IMR-90 (cell line): ENCODE results near the gene CREB3L1. TPM values are rescaled to one million over a fixed set of nuclear protein-coding genes. Genes with fewer than 3 reads are reported as not detected.
A peak's percentile ranks its signal among the peaks of the same experiment; 100 is the strongest.

Experiments
- ATAC-seq: fragments of 200-7000 bp; cut with Tn5 transposase; 2 replicates; pipeline ENCODE4 v1.9.1; 2020; ENCODE audit warnings: low read depth, mild to moderate bottlenecking, moderate library complexity
- BruUV-seq: library from RNA; stranded (reverse); fragments of 400-500 nt; replicated peaks from 2 replicates; lab custom pipeline; 2021; lab: Mats Ljungman, UMichigan
- CTCF ChIA-PET: fragments of 300-600 bp; formaldehyde crosslinking; extraction: SDS; loops from one replicate; lab custom pipeline; 2021; ENCODE audit warnings: antibody characterized with exemption; lab: Yijun Ruan, JAX
- POLR2A ChIA-PET: fragments of 300-600 bp; sonication (Branson Sonifier 250); formaldehyde crosslinking; loops from one replicate; lab custom pipeline; 2022; ENCODE audit warnings: antibody characterized with exemption; ENCODE audit not compliant: unreplicated experiment; lab: Charles Lee
- DNase-seq: peaks from one replicate; pipeline ENCODE4 v3.0.0; 2013
- H2AFZ ChIP-seq: replicated peaks from 2 replicates; pipeline ENCODE3; 2013; ENCODE audit warnings: low read length, mild to moderate bottlenecking; ENCODE audit not compliant: poor library complexity
- H2AK5ac ChIP-seq: 2 replicates; pipeline ENCODE4 v1.6.1; 2013; ENCODE audit warnings: low read depth, low read length, inconsistent platforms
- H2AK9ac ChIP-seq: replicated peaks from 2 replicates; pipeline ENCODE3; 2013; ENCODE audit warnings: mild to moderate bottlenecking, low read depth, low read length, moderate library complexity; ENCODE audit not compliant: poor library complexity
- H2BK120ac ChIP-seq: 2 replicates; pipeline ENCODE4 v1.6.1; 2013; ENCODE audit warnings: low read depth, low read length, inconsistent platforms
- H2BK15ac ChIP-seq: 3 replicates; pipeline ENCODE4 v1.6.1; 2013; ENCODE audit warnings: low read depth, low read length, inconsistent platforms
- H2BK20ac ChIP-seq: 2 replicates; pipeline ENCODE4 v1.6.1; 2013; ENCODE audit warnings: low read depth, mild to moderate bottlenecking, inconsistent platforms, low read length, moderate library complexity
- H2BK5ac ChIP-seq: 2 replicates; pipeline ENCODE4 v1.6.1; 2013; ENCODE audit warnings: mild to moderate bottlenecking, low read depth, low read length, inconsistent platforms; ENCODE audit not compliant: poor library complexity, severe bottlenecking
- H3K14ac ChIP-seq: replicated peaks from 2 replicates; pipeline ENCODE4 v1.6.1; 2013; ENCODE audit warnings: low read depth, low read length, inconsistent platforms
- H3K18ac ChIP-seq: 2 replicates; pipeline ENCODE4 v1.6.1; 2013; ENCODE audit warnings: low read depth, low read length, control low read depth
- H3K23ac ChIP-seq: 2 replicates; pipeline ENCODE4 v1.6.1; 2013; ENCODE audit warnings: low read depth, low read length, inconsistent platforms
- H3K27ac ChIP-seq: 2 replicates; pipeline ENCODE4 v1.5.1; 2013; ENCODE audit warnings: mild to moderate bottlenecking, control low read depth, low read length; ENCODE audit not compliant: insufficient read depth
- H3K27me3 ChIP-seq: 2 replicates; pipeline ENCODE4 v1.6.1; 2013; ENCODE audit warnings: low read length; ENCODE audit not compliant: control insufficient read depth, insufficient read depth
- H3K36me3 ChIP-seq: 2 replicates; pipeline ENCODE4 v1.6.1; 2013; ENCODE audit warnings: low read length, mixed read lengths; ENCODE audit not compliant: control insufficient read depth, insufficient read depth
- H3K4ac ChIP-seq: 2 replicates; pipeline ENCODE4 v1.6.1; 2013; ENCODE audit warnings: low read depth, low read length, inconsistent platforms
- H3K4me1 ChIP-seq: 2 replicates; pipeline ENCODE4 v1.6.1; 2013; ENCODE audit warnings: low read length, mixed read lengths; ENCODE audit not compliant: control insufficient read depth, insufficient read depth
- H3K4me2 ChIP-seq: 2 replicates; pipeline ENCODE4 v1.6.1; 2013; ENCODE audit warnings: low read depth, mild to moderate bottlenecking, control low read depth, low read length, moderate library complexity
- H3K4me3 ChIP-seq: 2 replicates; pipeline ENCODE4 v1.5.1; 2013; ENCODE audit warnings: low read depth, mild to moderate bottlenecking, control low read depth, low read length, moderate library complexity; ENCODE audit not compliant: insufficient read depth
- H3K56ac ChIP-seq: 2 replicates; pipeline ENCODE4 v1.6.1; 2013; ENCODE audit warnings: low read length, inconsistent platforms; ENCODE audit not compliant: insufficient read depth; ENCODE audit errors: extremely low read depth
- H3K79me1 ChIP-seq, 2 experiments: 2 replicates each; pipeline ENCODE4 v1.6.1; 2013; ENCODE audit warnings: low read length in 2 of 2, inconsistent platforms in 1 of 2, low read depth in 1 of 2
- H3K9ac ChIP-seq: 2 replicates; pipeline ENCODE4 v1.6.1; 2013; ENCODE audit warnings: low read depth, low read length, control low read depth
- H3K9me1 ChIP-seq: 2 replicates; pipeline ENCODE4 v1.6.1; 2013; ENCODE audit warnings: low read length, inconsistent platforms; ENCODE audit not compliant: insufficient read depth
- H3K9me3 ChIP-seq: 2 replicates; pipeline ENCODE4 v1.6.1; 2013; ENCODE audit warnings: low read length; ENCODE audit not compliant: control insufficient read depth, insufficient read depth
- H4K20me1 ChIP-seq: 2 replicates; pipeline ENCODE4 v1.6.1; 2013; ENCODE audit warnings: low read length, inconsistent platforms; ENCODE audit not compliant: insufficient read depth
- H4K5ac ChIP-seq: 2 replicates; pipeline ENCODE4 v1.6.1; 2013; ENCODE audit warnings: mild to moderate bottlenecking, low read depth, low read length, control low read depth
- H4K8ac ChIP-seq, 2 experiments: 2 replicates each; pipeline ENCODE4 v1.6.1; 2013; ENCODE audit warnings: low read depth in 2 of 2, low read length in 2 of 2, control low read depth in 1 of 2, inconsistent platforms in 1 of 2
- H4K91ac ChIP-seq: 2 replicates; pipeline ENCODE4 v1.6.1; 2013; ENCODE audit warnings: low read depth, low read length, inconsistent platforms; ENCODE audit not compliant: insufficient read depth
- BHLHE40 ChIP-seq: fragments of 150-350 bp; IDR thresholded peaks from 2 replicates; pipeline ENCODE4 v1.6.1; 2016; ENCODE audit warnings: mild to moderate bottlenecking, low read depth, low read length
- CEBPB ChIP-seq: IDR thresholded peaks from 2 replicates; pipeline ENCODE4 v1.6.1; 2012; ENCODE audit warnings: low read depth, low read length, improper control_type of control experiment
- CHD1 ChIP-seq: IDR thresholded peaks from 2 replicates; pipeline ENCODE4 v1.6.1; 2012; ENCODE audit warnings: low read depth, low read length, improper control_type of control experiment
- CTCF ChIP-seq: conservative IDR thresholded peaks from 2 replicates; pipeline ENCODE4 v1.5.1; 2012; ENCODE audit warnings: mild to moderate bottlenecking, low read depth, low read length, improper control_type of control experiment
- FOS ChIP-seq: fragments of 150-350 bp; IDR thresholded peaks from 2 replicates; pipeline ENCODE4 v1.6.1; 2016; ENCODE audit warnings: low read depth, low read length
- MAFK ChIP-seq: IDR thresholded peaks from 2 replicates; pipeline ENCODE4 v1.6.1; 2012; ENCODE audit warnings: low read depth, low read length, improper control_type of control experiment
- RAD21 ChIP-seq: IDR thresholded peaks from 2 replicates; pipeline ENCODE4 v1.6.1; 2012; ENCODE audit warnings: low read length, improper control_type of control experiment
- RCOR1 ChIP-seq: IDR thresholded peaks from 2 replicates; pipeline ENCODE4 v1.6.1; 2012; ENCODE audit warnings: mild to moderate bottlenecking, low read length, improper control_type of control experiment; ENCODE audit not compliant: insufficient replicate concordance
- WGBS, 2 experiments: methylation state at CpG; one replicate each; pipeline versions ENCODE4 v1.1.5 to v1.1.7; 2013; ENCODE audit warnings: missing lambda C conversion rate in 2 of 2; ENCODE audit not compliant: insufficient read length in 1 of 2; ENCODE audit errors: extremely low coverage in 2 of 2; 5-methylcytosine and 5-hydroxymethylcytosine counted together
- dilution Hi-C: fragments of 300-500 bp; cut with HindIII; formaldehyde crosslinking; loops from one replicate; pipeline ENCODE4 v1.14.3; 2018; ENCODE audit warnings: low sequenced_read_pairs; ENCODE audit not compliant: unreplicated experiment
- in situ Hi-C: fragments of 300-500 bp; cut with MboI; formaldehyde crosslinking; loops from 3 replicates; pipeline ENCODE4 v1.14.3; 2019; ENCODE audit warnings: low sequenced_read_pairs, inconsistent platforms, mixed read lengths
- intact Hi-C: fragments of 100-400 bp; cut with micrococcal nuclease; formaldehyde crosslinking; loops from 2 replicates; pipeline ENCODE4 v1.10.0; 2022
- polyA plus RNA-seq, 3 experiments: library from polyadenylated mRNA; depleted of rRNA; stranded (reverse); fragments of >200 nt; gene quantifications; 2 replicates each; pipeline ENCODE4 v1.2.3, GENCODE V29; 2012; ENCODE audit warnings: low replicate concordance in 1 of 3
- total RNA-seq: library from RNA; depleted of rRNA; stranded (reverse); fragments of >200 nt; gene quantifications from 2 replicates; pipeline ENCODE4 v1.2.3, GENCODE V29; 2012
- TF ChIP-seq, protein P1 (sequence below): fragments of 150-350 bp; IDR thresholded peaks from 2 replicates; pipeline ENCODE4 v1.6.1; 2017; ENCODE audit warnings: mild to moderate bottlenecking, antibody characterized with exemption, low read length, low read depth

The CREB3L1 gene
- total and polyA plus RNA-seq, 2 of the 4 experiments (the other 2 are of a cell fraction) = 8.1 to 82.3 TPM

DNA sequence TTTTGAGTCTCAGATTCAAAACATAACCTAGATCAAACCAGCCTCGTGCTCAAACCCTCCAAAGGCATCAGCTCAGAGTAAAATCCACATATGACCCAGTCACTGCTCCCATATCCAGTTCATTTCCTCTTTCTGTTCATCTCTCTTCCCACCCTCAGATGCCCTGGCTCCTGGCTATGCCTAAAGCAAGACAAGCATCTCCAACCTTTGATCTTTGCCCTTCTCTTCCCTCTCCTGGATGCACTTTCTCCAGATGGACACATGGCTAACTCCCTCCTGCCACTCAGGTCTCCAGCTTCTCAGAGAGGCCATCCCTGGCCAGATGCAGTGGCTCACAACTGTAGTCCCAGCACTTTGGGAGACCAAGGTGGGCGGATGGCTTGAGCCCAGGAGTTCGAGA, 14.3 kb upstream of the CREB3L1 start:
- Histone ChIP-seq H4K91ac (no peak overlapping the region), H2AFZ (peak overlapping the region; percentile 33), H3K4me2 (no peak overlapping the region), H2AK5ac (no peak overlapping the region), H2BK15ac (no peak overlapping the region), H3K9ac (no peak overlapping the region), H3K56ac (no peak overlapping the region), H3K14ac (no peak overlapping the region), H3K27ac (no peak overlapping the region), H4K5ac (no peak overlapping the region), H2BK120ac (no peak overlapping the region), H3K79me1 (no peaks in the 10 kb centered on the region), H3K9me3 (no peaks in the 10 kb centered on the region), H2BK5ac (no peak overlapping the region), H3K36me3 (no peaks in the 10 kb centered on the region), H4K20me1 (no peaks in the 10 kb centered on the region), H3K4ac (no peak overlapping the region), H3K4me1 (no peaks in the 10 kb centered on the region), H3K4me3 (no peak overlapping the region), H3K23ac (no peak overlapping the region), H3K9me1 (0 out of 2 replicates have a peak, but pooled peaks cover 3% of the 10 kb centered on the region), H2BK20ac (no peak overlapping the region), H4K8ac (no peak overlapping the region), H3K18ac (no peak overlapping the region), H2AK9ac (no peak overlapping the region), H3K27me3 (peaks cover 2% of the 10 kb centered on the region; the same call in 1 of the 2 replicates)
- in situ Hi-C loops = no loop called here
- dilution Hi-C loops = no loop called here
- intact Hi-C loops = no loop called here
- 85% methylated on average over 2 of the region's 3 CpGs; no CpG with 5 or more reads in 1 of the 2 experiments for WGBS, 2 experiments
- CTCF ChIA-PET = no interaction called here
- ATAC-seq (no peak), DNase-seq (no peak)
- POLR2A ChIA-PET = interaction anchor here (0.6 kb wide), 1 partner anchor 215 kb away, joined by 3 read pairs; no protein-coding TSS in a partner anchor
- no TSS peak for BruUV-seq
- TF ChIP-seq BHLHE40 (no peak), CHD1 (no peak), MAFK (no peak), RCOR1 (no peak), RAD21 (no peak), CEBPB (no peak), CTCF (no peak), FOS (no peak)
- TF ChIP-seq, protein P1, sequence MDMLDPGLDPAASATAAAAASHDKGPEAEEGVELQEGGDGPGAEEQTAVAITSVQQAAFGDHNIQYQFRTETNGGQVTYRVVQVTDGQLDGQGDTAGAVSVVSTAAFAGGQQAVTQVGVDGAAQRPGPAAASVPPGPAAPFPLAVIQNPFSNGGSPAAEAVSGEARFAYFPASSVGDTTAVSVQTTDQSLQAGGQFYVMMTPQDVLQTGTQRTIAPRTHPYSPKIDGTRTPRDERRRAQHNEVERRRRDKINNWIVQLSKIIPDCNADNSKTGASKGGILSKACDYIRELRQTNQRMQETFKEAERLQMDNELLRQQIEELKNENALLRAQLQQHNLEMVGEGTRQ = no peak
